ENCODE data around the gene LOXL4. TPM values are rescaled to one million over a fixed set of nuclear protein-coding genes. Genes with fewer than 3 reads are reported as not detected.

LOXL4 gene
- total RNA-seq, 4 donors from 2014 or later: 1.9 to 6.4 (median 2.8) TPM

- Histone ChIP-seq H3K27ac (no peak overlapping the region), H3K4me3 (no peak overlapping the region), H3K4me1 (peaks cover 0 to 14% (median 2%) of the 10 kb centered on the region in 4 donors), H3K9me3 (no peaks in the 10 kb centered on the region), H3K27me3 (peaks cover 6% of the 10 kb centered on the region), H3K36me3 (no peaks in the 10 kb centered on the region)
- in situ Hi-C loops (cut with MboI; ENCODE audit: low pct_ligation_motif_present in 1 of 4, low pct_unique_long_range_greater_than_20kb in 1 of 4, low sequenced_read_pairs in 3 of 4): no loop called here
- intact Hi-C loops (cut with DNase I; ENCODE audit: low total_unique reads): loop anchor here (2.0 to 5.0 kb wide), 2 partner anchors 139 to 397 kb away; no protein-coding TSS in a partner anchor
- peak; percentile 66 for DNase-seq
- TF ChIP-seq CTCF (IDR thresholded peaks at IDR 0.05) (peak; percentile 65 to 78 (median 76)), EP300 (IDR thresholded peaks at IDR 0.05; ENCODE audit: low read depth) (no peak), POLR2A (IDR thresholded peaks at IDR 0.05) (no peak)
- WGBS, 2 donors (ENCODE audit: low coverage in 1 of 2): 18 to 32% methylated on average over 10 to 21 of the region's 21 CpGs
Measured at GRCh38 chr10:98309366-98310355, 41.7 kb upstream of the LOXL4 start.

GRCh38 chr10:98308669-98309365 is 40.8 kb upstream of the LOXL4 start:
- Histone ChIP-seq H3K4me3 (no peak overlapping the region), H3K27me3 (peaks cover 6% of the 10 kb centered on the region), H3K36me3 (no peaks in the 10 kb centered on the region), H3K9me3 (no peaks in the 10 kb centered on the region), H3K4me1 (peaks cover 0 to 14% (median 2%) of the 10 kb centered on the region in 4 donors), H3K27ac (no peak overlapping the region)
- no peak for TF ChIP-seq POLR2A (IDR thresholded peaks at IDR 0.05)
- no peak for TF ChIP-seq CTCF (IDR thresholded peaks at IDR 0.05)
- TF ChIP-seq EP300 (IDR thresholded peaks at IDR 0.05; ENCODE audit: low read depth): no peak
- no peak for TF ChIP-seq POLR2AphosphoS5 (IDR thresholded peaks at IDR 0.05)
- intact Hi-C loops (cut with DNase I; ENCODE audit: low total_unique reads) (loop anchor here (2.0 to 5.0 kb wide), 2 partner anchors 138 to 397 kb away; no protein-coding TSS in a partner anchor), in situ Hi-C loops (cut with MboI; ENCODE audit: low pct_ligation_motif_present in 1 of 4, low pct_unique_long_range_greater_than_20kb in 1 of 4, low sequenced_read_pairs in 3 of 4) (no loop called here)
- DNase-seq: no peak
- 65 to 70% methylated on average over 7 to 13 of the region's 13 CpGs for WGBS, 2 donors (ENCODE audit: low coverage in 1 of 2)

- peaks cover 6% of the 10 kb centered on the region for H3K27me3 ChIP-seq
- DNase-seq: no peak
- H3K27ac ChIP-seq: no peak overlapping the region
- no peak for TF ChIP-seq EP300 (IDR thresholded peaks at IDR 0.05; ENCODE audit: low read depth)
- TF ChIP-seq POLR2A (IDR thresholded peaks at IDR 0.05): no peak
- intact Hi-C loops (cut with DNase I; ENCODE audit: low total_unique reads): loop anchor here (2.0 to 5.0 kb wide), 2 partner anchors 137 to 396 kb away; no protein-coding TSS in a partner anchor
- in situ Hi-C loops (cut with MboI; ENCODE audit: low pct_ligation_motif_present in 1 of 4, low pct_unique_long_range_greater_than_20kb in 1 of 4, low sequenced_read_pairs in 3 of 4): no loop called here
- 75 to 78% methylated on average over 10 to 11 of the region's 11 CpGs for WGBS, 2 donors (ENCODE audit: low coverage in 1 of 2)
- peaks cover 0 to 14% (median 2%) of the 10 kb centered on the region in 4 donors for H3K4me1 ChIP-seq
- no peaks in the 10 kb centered on the region for H3K36me3 ChIP-seq
- no peaks in the 10 kb centered on the region for H3K9me3 ChIP-seq
- no peak overlapping the region for H3K4me3 ChIP-seq
Measured at GRCh38 chr10:98307916-98308541, 40.0 kb upstream of the LOXL4 start.

- intact Hi-C loops (cut with DNase I; ENCODE audit: low total_unique reads): loop anchor here (5.0 kb wide), 1 partner anchor 394 kb away; no protein-coding TSS in a partner anchor
- in situ Hi-C loops (cut with MboI; ENCODE audit: low pct_ligation_motif_present in 1 of 4, low pct_unique_long_range_greater_than_20kb in 1 of 4, low sequenced_read_pairs in 3 of 4): no loop called here
Measured at GRCh38 chr10:98306501-98306900, 38.5 kb upstream of the LOXL4 start.

More at GRCh38 chr10:98306501-98306900, 38.5 kb upstream of the LOXL4 start:
- H3K9me3 ChIP-seq: no peaks in the 10 kb centered on the region
- no peak overlapping the region for H3K27ac ChIP-seq
- TF ChIP-seq POLR2A (IDR thresholded peaks at IDR 0.05) (no peak), POLR2AphosphoS5 (IDR thresholded peaks at IDR 0.05) (no peak), CTCF (IDR thresholded peaks at IDR 0.05) (no peak), EP300 (IDR thresholded peaks at IDR 0.05; ENCODE audit: low read depth) (no peak)
- H3K36me3 ChIP-seq: no peaks in the 10 kb centered on the region
- H3K4me3 ChIP-seq: no peak overlapping the region
- H3K4me1 ChIP-seq: peaks cover 0 to 14% (median 2%) of the 10 kb centered on the region in 4 donors
- no peak for DNase-seq
- peaks cover 6% of the 10 kb centered on the region for H3K27me3 ChIP-seq
- WGBS, 2 donors (ENCODE audit: low coverage in 1 of 2): 58 to 92% methylated on average over 2 to 4 of the region's 4 CpGs

All from transverse colon (tissue), 4 donors.